GM18505 (cell line): ENCODE data around the gene ARHGAP31.

Source experiments
- ATAC-seq: cut with Tn5 transposase; IDR thresholded peaks from one replicate; pipeline ENCODE4 v1.9.1; 2021; ENCODE audit not compliant: unreplicated experiment
- POLR2A ChIP-seq: IDR thresholded peaks from 4 replicates; pipeline ENCODE4 v1.6.1; 2011; ENCODE audit warnings: borderline replicate concordance; ENCODE audit not compliant: insufficient read depth, insufficient read length; ENCODE audit errors: extremely low read depth

The ARHGAP31 gene

DNA sequence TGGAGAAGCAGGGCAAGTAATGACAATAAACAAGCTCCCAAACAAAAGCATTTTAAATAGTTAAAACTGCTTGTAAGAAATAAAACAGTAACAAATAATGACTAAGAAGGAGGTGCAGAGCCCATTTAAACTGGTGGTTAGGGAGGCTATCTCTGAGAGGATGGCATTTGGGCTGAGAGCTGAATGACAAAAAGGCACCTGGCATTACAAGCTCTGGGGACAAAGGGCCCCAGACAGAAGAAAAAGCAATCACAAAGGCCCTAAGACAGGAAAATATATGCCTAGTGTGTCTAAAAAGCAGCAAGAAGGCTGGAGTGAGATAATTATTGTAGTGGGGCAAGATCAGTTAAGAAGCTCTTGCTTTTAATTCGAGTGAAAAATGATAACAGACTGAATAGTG, 159.6 kb downstream of the ARHGAP31 start:
- no peak for ATAC-seq
- no peak for TF ChIP-seq POLR2A

DNA sequence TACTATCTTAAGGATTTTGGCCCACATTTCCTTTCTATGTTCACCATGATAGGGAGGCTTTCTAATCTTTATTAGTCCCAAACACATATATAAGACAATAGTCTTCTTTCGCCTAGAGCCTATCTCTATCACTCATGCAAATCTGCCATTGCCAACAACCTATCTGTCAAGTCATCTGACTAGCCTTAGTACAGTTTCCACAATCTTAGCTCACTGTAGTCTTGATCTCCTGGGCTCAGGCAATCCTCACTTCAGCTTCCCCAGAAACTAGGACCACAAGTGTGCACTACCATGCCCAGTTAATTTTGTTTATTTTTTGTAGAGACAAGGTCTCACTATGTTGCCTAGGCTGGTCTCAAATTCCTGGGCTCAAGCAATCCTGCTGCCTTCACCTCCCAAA, 162.3 kb downstream of the ARHGAP31 start:
- ATAC-seq, result no peak

DNA sequence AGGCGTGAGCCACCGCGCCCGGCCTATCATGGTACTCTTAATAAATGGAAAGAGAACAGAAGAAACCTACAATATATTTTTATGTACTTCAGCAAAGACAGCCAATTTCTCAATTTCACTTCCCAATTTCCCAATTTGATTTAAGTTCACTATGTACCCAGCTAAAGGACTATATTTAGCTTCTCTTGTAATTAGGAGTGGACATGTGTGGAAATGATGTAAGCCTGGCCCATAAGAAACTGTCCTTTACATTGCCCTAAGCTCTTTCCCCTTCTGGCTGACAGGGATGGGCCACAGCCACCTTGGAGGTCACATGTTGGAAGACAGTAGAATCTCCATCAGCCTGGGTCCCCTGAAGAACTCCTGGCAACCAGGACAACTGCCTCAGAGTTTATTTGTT, 163.1 kb downstream of the ARHGAP31 start:
- no peak for ATAC-seq
- no peak for TF ChIP-seq POLR2A

More for the DNA sequence above, 162.3 kb downstream of the ARHGAP31 start:
- TF ChIP-seq POLR2A, result no peak

DNA sequence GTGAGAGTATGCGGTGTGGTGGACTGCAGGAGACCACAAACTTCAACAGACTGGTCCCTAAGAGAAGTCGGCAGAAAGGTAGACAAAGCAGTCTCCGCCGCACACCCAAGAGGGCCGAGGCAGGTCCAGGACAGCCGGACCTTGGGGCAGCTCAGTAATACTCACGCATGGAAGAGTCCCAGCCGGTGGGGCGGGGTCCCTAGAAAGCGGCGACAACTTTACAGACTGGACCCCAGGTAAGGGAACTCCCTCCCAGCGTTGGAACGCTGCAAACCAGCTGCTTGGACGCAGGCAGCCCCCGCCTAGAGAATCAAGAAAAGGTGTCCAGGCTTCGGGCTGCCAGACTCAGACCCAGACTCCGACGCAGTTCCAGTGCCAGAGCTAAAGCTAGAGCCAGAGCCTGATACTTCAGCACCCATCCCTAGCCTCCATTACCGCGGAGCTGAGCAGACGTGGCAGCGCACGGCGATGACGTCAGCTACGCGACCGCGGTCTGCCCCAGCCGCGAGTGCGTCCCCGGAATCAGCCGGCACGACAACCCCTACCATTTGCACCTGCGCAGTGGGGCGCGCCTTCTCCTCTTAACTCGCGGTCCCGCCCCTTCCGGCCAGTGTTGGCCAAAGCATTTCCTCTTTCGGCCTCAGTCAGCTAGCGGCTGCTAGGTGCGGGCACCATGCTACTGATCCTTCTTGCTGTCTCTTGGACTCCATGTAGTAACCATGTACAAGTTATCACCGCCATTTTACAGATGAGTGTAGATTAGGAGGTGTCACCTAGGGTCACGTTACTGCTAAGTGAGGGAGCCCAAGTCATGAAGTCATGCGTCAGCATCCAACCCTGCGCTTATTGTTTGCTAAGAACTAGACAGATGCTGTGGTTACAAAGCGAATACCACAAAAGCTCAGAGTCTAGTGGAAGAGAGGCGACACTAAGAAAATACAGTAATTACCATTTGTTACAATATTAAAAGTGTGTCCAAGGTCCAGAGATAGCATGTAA, 169.3 kb downstream of the ARHGAP31 start, which contains the start of gene TMEM39A:
TMEM39A (minus strand) TSS at position 445 of the 999 bp plus-strand sequence. CDS start 1,541 bp downstream, outside the sequence.
- ATAC-seq, result peak; percentile 94
- peak; percentile 99 for TF ChIP-seq POLR2A

DNA sequence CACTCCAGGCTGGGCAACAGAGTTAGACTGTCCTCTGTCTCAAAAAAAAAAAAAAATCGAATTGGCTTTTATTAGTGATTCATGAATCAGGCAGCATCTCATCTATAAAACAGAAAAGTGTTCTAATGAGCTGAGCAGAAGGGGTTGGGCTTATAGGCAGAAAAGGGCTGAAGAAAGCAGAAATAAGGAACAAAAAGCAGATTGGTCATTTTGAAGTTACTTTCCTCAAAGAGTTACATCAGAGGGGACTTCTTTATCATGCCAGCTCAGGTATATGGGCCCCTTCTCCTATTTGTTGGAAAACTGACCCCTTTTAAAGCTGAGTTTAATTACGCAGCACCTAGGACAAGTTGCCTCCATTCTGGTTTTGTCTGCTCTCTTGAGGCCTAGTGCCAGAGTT, 173.9 kb downstream of the ARHGAP31 start:
- no peak for ATAC-seq
- TF ChIP-seq POLR2A, result no peak

DNA sequence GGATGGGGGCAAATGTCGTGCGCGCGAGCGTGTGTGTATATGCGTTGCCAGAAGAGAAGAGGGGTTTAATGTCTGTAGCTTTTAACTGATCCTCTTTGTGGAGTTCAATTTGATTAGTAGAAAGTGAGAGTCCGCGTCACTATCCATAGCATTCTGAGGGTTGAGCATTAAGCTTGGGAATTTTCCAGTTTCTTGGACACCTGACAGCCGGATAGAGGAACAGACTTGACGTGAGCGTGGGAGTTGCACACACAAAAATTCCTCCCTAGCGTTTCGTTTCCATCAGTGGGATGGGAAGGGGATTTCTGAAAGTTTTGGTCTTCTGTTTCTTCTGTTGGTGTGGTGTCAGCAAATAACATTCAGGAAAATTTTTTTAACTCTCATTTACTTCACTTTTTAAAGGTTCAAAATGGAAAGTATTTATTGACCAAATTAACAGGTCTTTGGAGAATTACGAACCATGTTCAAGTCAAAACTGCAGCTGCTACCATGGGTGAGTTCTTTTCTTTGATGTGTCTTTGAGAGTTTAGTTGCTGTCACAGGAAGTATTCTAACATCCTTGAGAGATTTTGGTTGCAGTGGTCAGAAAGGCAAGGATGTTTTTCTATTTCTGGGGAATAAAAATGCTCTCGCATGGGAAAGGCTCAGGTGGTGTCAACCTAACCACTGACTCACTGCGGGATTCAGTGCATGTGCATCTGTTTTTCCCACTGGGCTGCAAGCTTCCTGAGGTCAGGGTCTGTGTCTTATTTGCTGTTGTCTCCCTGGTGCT, 175.4 kb downstream of the ARHGAP31 start:
- TF ChIP-seq POLR2A, result no peak
- no peak for ATAC-seq
